Fibroblast of villous mesenchyme (primary cell): ENCODE data around the gene MSI1. TPM values are rescaled to one million over a fixed set of nuclear protein-coding genes. Genes with fewer than 3 reads are reported as not detected.

Source experiments
- DNase-seq: peaks from one replicate; pipeline ENCODE4 v3.0.0-alpha.2; 2010; ENCODE audit warnings: low read depth
- H3K4me3 ChIP-seq: 2 replicates; pipeline ENCODE4 v1.5.1; 2011; ENCODE audit warnings: low read depth, mild to moderate bottlenecking, low read length
- total RNA-seq: library from RNA; depleted of rRNA; stranded (reverse); fragments of >200 nt; gene quantifications from 2 replicates; pipeline ENCODE4 v1.2.3, GENCODE V29; 2012
- TF ChIP-seq, protein P1 (sequence below): IDR thresholded peaks from 2 replicates; pipeline ENCODE4 v1.5.1; 2012; ENCODE audit warnings: low read depth, mild to moderate bottlenecking, low read length; ENCODE audit not compliant: insufficient read depth

The MSI1 gene
- total RNA-seq, 1 donor, result not detected

DNA sequence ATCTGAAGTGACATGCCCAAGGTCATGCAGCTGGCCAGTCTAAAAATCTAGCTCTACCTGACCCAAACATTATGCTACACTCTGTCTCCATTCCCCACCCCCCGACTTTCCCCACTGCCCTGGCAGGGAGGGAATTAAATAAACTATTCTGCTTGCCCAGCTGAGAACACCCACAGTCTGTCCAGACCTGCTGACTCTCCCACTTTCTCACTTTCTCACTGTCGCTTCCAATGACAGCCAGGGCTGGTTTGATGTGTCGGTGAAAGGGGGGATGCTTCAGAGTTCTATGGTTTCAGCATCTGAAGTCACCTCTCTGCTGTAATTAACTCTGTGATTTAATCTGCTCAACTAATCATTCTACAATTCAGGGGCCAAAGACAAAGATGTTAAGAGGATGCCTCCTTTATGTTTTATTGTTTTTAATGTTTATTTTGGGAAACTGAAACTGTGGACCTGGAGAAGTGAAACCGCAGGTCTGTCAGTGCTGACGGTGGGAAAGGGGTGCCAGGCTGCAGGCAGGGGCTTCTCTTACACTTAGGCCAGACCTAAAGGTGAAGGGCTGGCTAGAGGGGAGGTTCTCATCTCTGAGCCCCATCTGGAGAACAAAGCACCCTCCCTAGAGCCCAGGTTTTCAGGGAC is 8.1 kb upstream of the MSI1 start:
- DNase-seq, result no peak
- no peak overlapping the region for H3K4me3 ChIP-seq
- TF ChIP-seq, protein P1, sequence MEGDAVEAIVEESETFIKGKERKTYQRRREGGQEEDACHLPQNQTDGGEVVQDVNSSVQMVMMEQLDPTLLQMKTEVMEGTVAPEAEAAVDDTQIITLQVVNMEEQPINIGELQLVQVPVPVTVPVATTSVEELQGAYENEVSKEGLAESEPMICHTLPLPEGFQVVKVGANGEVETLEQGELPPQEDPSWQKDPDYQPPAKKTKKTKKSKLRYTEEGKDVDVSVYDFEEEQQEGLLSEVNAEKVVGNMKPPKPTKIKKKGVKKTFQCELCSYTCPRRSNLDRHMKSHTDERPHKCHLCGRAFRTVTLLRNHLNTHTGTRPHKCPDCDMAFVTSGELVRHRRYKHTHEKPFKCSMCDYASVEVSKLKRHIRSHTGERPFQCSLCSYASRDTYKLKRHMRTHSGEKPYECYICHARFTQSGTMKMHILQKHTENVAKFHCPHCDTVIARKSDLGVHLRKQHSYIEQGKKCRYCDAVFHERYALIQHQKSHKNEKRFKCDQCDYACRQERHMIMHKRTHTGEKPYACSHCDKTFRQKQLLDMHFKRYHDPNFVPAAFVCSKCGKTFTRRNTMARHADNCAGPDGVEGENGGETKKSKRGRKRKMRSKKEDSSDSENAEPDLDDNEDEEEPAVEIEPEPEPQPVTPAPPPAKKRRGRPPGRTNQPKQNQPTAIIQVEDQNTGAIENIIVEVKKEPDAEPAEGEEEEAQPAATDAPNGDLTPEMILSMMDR, result no peak

DNA sequence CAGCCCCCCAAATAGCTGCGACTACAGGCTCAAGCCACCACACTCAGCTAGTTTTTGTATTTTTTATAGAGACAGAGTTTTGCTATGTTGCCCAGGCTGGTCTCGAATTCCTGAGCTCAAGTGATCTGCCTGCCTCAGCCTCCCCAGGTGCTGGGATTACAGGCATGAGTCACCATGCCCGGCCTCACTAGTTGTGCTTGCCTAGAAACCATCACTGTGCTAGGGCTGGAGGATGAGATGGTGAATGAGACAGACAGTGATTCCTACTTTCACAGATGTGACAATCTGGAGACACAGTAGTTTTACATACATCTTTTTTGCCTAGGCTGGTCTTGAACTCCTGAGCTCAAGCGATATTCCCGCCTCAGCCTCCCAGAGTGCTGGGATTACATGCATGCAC is 7.5 kb upstream of the MSI1 start:
- DNase-seq, result no peak
- TF ChIP-seq, protein P1, result no peak
- H3K4me3 ChIP-seq, result no peak overlapping the region

DNA sequence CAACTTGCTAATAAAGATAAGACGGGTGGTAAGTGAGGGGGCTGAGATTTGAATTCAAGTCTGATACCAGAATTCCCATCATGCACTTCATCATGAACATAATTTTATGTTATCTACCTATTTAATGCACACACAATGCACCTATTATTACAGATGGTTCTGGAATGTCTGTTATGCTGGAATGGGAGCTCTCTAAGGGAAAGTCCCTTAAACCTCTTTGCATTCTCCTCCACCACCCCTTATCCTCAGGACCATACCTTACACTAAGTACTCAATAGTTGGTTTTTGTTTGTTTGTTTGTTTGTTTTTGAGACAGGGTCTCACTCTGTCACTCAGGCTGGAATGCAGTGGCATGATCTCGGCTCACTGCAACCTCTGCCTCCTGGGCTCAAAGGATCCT is 7.0 kb upstream of the MSI1 start:
- no peak overlapping the region for H3K4me3 ChIP-seq
- TF ChIP-seq, protein P1, result no peak
- no peak for DNase-seq

DNA sequence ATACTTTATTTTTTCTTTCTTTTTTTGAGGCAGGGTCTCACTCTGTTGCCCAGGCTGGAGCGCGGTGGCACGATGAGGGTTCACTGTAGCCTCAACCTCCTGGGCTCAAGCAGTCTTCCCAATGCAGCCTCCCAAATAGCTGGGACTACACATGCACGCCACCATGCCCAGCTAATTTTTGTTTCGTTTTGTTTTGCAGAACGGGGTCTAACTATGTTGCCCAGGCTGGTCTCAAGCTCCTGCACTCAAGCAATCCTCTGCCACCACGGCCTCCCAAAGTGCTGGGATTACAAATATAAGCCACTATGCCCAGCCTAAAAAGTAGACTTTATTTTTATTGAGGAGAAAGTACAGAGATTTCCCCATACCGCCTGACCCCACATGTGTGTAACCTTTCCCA is 4.7 kb upstream of the MSI1 start:
- TF ChIP-seq, protein P1, result no peak
- no peak overlapping the region for H3K4me3 ChIP-seq
- no peak for DNase-seq

DNA sequence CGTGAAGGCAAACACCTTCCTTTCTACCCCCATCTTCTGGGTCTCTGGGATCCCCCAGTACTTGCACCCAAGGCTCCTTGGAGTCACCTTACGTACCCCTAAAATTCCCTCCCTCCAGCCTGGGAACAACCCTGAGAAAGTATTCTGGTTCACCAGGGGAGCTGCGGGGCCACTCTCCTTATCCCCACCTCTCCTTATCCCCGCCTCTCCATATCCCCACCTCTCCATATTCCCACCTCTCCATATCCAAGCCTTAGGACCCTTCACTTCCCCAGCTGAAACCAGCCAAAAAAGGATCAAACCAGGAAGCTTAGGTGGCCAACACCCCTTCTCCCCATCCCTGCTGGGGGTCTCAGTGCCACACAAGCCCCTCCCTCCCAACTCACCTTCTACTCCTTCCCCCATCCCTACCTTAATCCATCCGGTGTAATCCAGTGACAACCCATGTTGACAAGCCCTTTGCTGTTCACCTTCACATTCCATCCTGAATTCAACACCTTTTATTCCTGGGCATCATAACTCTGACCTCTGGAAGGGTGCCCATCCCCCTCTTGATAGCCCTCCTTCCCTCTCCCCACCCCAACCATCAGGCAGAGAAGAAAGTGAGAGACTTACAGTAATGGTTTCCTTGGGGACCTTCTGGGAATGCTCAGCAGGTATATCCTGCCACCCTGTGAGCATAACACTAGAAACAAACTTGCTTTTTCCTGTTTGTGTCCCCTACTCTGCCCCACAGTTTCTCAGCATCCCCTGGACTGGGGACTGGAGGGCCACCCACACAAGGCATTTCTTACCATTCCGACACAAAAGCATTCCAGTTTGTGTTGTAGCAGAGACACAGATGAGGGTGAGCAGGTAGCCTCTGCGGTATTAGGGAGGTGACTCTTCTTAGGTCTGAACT is 1.6 kb upstream of the MSI1 start:
- DNase-seq, result no peak
- TF ChIP-seq, protein P1, result no peak
- H3K4me3 ChIP-seq, result no peak overlapping the region

DNA sequence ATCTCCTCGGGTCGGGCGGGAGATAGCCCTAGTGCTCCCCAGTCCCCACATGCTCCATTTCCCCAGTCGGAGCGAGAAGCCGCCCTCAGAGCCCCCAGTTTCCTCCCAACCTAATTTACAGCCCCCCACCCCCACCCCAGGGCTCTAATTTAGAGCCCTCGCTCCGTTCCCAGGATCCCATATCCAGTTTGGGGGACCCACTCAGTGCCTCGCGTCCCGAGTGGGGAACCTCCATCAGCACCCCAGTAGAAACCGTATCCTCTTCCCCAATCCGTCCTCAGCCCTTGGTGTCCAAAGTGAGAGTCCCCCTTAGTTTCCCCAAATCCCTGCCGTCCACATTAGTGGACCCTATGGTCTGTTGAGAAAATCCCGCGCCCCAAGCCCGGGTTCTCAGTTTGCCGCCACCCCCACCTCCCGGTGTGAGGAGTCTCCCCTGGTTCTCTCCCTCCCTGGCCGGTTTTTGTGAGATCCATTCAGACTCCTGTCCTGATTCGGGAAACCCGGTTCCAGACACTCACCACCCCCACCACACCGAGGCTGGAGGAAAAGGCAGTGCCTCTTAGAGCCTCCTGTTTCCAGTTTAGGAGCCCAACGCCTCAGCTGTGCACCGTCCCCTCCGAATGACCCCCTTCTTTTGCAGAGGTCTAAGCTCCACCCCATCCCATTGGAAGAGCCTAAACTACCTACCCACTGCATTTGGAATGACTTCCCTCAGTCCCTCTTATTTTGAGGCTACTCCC is 809 bp upstream of the MSI1 start:
- no peak for DNase-seq
- no peak overlapping the region for H3K4me3 ChIP-seq
- TF ChIP-seq, protein P1, result no peak
